Stimulated activated CD8-positive, alpha-beta memory T cell treated with anti-CD3 and anti-CD28 coated beads, Interleukin-4, amount 100 ng/mL, for 24 hours (primary cell): Measurements from ENCODE around the gene C5AR2.
"Not testable (repeated sequence)": the region's sequence is repeated elsewhere in the genome, so short reads cannot be mapped to it uniquely, and the experiment has no call there.

Source experiments
- DNase-seq: peaks from one replicate; pipeline ENCODE4 v3.0.0-alpha.2; 2020; ENCODE audit warnings: low read depth

Gene C5AR2

DNA sequence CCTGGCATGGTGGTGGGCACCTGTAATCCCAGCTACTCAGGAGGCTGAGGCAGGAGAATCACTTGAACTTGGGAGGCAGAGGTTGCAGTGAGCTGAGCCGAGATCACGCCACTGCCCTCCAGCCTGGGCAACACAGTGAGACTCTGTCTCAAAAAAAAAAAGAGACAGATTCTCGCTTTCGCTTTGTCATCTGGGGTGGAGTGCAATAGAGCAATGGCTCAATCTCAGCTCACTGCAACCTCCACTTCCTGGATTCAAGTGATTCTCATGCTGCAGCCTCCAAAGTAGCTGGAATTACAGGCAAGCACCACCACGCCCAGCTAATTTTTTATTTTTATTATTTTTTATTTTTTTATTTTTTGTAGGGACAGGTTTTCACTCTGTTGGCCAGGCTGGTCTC, 56.7 kb downstream of the C5AR2 start:
- not testable (repeated sequence) for DNase-seq

DNA sequence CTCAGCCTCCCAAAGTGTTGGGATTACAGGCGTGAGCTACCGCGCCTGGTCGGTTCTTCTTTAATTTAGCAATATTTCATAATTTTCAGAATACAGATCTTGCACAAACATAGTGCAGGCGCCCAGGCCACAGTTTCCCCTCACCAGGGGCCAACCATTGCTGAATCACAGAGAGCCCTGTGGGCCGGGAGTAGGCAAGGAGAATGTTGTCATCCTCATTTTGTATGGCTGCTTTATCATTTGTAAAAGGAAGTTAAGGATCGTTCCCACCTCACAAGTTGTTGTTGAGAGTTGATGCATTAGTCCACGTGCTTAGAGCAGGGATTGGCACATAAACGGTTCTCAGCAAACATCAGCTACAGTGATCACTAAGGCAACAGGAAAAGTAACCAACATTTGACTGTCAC, 57.2 kb downstream of the C5AR2 start:
- DNase-seq: no peak

DNA sequence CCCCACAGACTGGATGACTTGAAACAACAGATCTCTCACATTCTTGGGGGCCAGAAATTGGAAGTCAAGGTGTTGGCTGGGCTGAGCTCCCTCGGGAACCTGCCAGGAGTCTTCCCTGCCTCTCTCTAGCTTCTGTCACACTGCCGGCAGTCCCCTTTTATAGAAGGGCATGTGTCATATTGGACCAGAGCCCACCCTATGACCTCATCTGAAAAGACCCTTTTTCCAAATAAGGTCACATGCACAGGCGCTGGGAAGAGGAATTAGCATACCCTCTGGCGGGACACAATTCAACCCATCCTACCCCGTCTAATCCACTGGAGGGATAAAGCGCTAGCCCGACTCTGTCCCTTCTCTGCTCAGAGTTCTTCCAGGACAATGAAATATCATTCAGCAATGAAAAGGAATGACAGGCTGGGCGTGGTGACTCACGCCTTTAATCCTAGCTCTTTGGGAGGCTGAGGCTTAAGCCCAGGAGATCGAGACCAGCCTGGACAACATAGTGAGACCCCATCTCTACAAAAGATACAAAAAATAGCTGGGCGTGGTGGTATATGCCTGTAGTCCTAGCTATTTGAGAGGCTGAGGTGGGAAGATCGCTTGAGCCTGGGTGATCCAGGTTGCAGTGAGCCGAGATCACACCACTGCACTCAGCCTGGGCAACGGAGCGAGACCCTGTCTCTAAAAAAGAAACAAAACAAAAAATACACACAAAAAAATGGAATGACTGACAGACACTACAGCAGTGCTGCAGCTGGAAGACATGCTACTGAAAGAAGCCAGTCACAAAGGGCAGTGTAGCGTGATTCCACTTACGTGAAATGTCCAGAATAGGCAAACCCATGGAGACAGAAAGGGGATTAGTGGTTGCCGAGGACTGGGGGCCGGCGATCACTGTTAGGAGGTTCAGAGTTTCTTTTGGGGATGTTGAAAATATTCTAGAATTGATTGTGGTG, 58.8 kb downstream of the C5AR2 start:
- no peak for DNase-seq

GRCh38 chr19:47391510-47392223, 59.7 kb downstream of the C5AR2 start:
- peak; percentile 71 for DNase-seq
